HEK293 (cell line): ENCODE data around the gene ASIC1.

Experiments
- CTCF ChIA-PET: fragments of 350-600 bp; formaldehyde crosslinking; extraction: SDS; loops from one replicate; lab custom pipeline; 2021; ENCODE audit warnings: antibody characterized with exemption; lab: Yijun Ruan, JAX
- POLR2A ChIA-PET: fragments of 300-600 bp; formaldehyde crosslinking; extraction: SDS; loops from one replicate; lab custom pipeline; 2020; ENCODE audit warnings: antibody characterized with exemption, inconsistent platforms; lab: Yijun Ruan, JAX
- H3K27ac ChIP-seq: fragments of 200-500 bp; sonication (Bioruptor generic); 2 replicates; pipeline ENCODE4 v1.5.1; 2014; ENCODE audit warnings: low read depth, low read length, control low read depth, inconsistent platforms; ENCODE audit errors: extremely low read depth
- H3K36me3 ChIP-seq, 2 experiments: fragments of 200-500 bp in 1 of 2; sonication (Bioruptor generic) in 1 of 2; 1 replicate in 1 of 2; 2 replicates in 1 of 2; pipeline ENCODE4 v1.5.1; 2014 to 2017; ENCODE audit warnings: inconsistent platforms in 2 of 2, low read length in 2 of 2; ENCODE audit not compliant: control insufficient read depth in 2 of 2, insufficient read depth in 1 of 2
- H3K4me1 ChIP-seq: fragments of 200-500 bp; sonication (Bioruptor generic); 2 replicates; pipeline ENCODE4 v1.5.1; 2014; ENCODE audit warnings: mild to moderate bottlenecking, low read length, inconsistent platforms; ENCODE audit not compliant: control insufficient read depth, insufficient read depth
- H3K4me3 ChIP-seq: 2 replicates; pipeline ENCODE4 v1.5.1; 2011; ENCODE audit warnings: low read depth, mild to moderate bottlenecking, control low read depth, low read length, moderate library complexity
- H3K9me3 ChIP-seq: fragments of 200-500 bp; sonication (Bioruptor generic); 2 replicates; pipeline ENCODE4 v1.5.1; 2014; ENCODE audit warnings: low read depth, low read length, inconsistent platforms; ENCODE audit not compliant: control insufficient read depth, insufficient read depth
- BCL11A ChIP-seq: fragments of 450-650 bp; formaldehyde crosslinking; IDR thresholded peaks from 2 replicates; pipeline ENCODE4 v1.5.1; 2016; ENCODE audit warnings: low read depth, missing biosample characterization, missing genetic modification characterization
- MZF1 ChIP-seq: fragments of 450-650 bp; formaldehyde crosslinking; IDR thresholded peaks from 2 replicates; pipeline ENCODE4 v1.5.1; 2017; ENCODE audit warnings: missing biosample characterization, missing genetic modification characterization, borderline replicate concordance
- SCRT1 ChIP-seq: fragments of 450-650 bp; formaldehyde crosslinking; IDR thresholded peaks from 2 replicates; pipeline ENCODE4 v1.5.1; 2016; ENCODE audit warnings: missing biosample characterization, missing genetic modification characterization, borderline replicate concordance
- YY2 ChIP-seq: fragments of 450-650 bp; formaldehyde crosslinking; IDR thresholded peaks from 2 replicates; pipeline ENCODE4 v1.5.1; 2016; ENCODE audit warnings: missing biosample characterization, missing genetic modification characterization
- ZNF157 ChIP-seq: fragments of 450-650 bp; formaldehyde crosslinking; IDR thresholded peaks from 2 replicates; pipeline ENCODE4 v1.5.1; 2016; ENCODE audit warnings: missing biosample characterization, missing genetic modification characterization
- ZNF175 ChIP-seq: fragments of 450-650 bp; formaldehyde crosslinking; IDR thresholded peaks from 2 replicates; pipeline ENCODE4 v1.5.1; 2016; ENCODE audit warnings: missing biosample characterization, missing genetic modification characterization
- ZNF266 ChIP-seq: fragments of 450-650 bp; formaldehyde crosslinking; IDR thresholded peaks from 2 replicates; pipeline ENCODE4 v1.5.1; 2016; ENCODE audit warnings: missing biosample characterization, missing genetic modification characterization, low read depth
- ZNF514 ChIP-seq: fragments of 450-650 bp; formaldehyde crosslinking; IDR thresholded peaks from 2 replicates; pipeline ENCODE4 v1.5.1; 2016; ENCODE audit warnings: missing biosample characterization, missing genetic modification characterization
- TF ChIP-seq, protein P1 (sequence below): fragments of 450-650 bp; formaldehyde crosslinking; IDR thresholded peaks from 2 replicates; pipeline ENCODE4 v1.5.0; 2017; ENCODE audit warnings: missing biosample characterization, missing genetic modification characterization, borderline replicate concordance
- TF ChIP-seq, protein P2 (sequence below): fragments of 450-650 bp; formaldehyde crosslinking; IDR thresholded peaks from 2 replicates; pipeline ENCODE4 v1.5.1; 2016; ENCODE audit warnings: missing biosample characterization, missing genetic modification characterization
- TF ChIP-seq, protein P3 (sequence below): fragments of 450-650 bp; formaldehyde crosslinking; IDR thresholded peaks from 2 replicates; pipeline ENCODE4 v1.5.1; 2016; ENCODE audit warnings: missing biosample characterization, missing genetic modification characterization
- TF ChIP-seq, protein P4 (sequence below): fragments of 450-650 bp; formaldehyde crosslinking; conservative IDR thresholded peaks from 2 replicates; pipeline ENCODE4 v1.5.1; 2016; ENCODE audit warnings: low read depth, missing biosample characterization, missing genetic modification characterization

The ASIC1 gene

DNA sequence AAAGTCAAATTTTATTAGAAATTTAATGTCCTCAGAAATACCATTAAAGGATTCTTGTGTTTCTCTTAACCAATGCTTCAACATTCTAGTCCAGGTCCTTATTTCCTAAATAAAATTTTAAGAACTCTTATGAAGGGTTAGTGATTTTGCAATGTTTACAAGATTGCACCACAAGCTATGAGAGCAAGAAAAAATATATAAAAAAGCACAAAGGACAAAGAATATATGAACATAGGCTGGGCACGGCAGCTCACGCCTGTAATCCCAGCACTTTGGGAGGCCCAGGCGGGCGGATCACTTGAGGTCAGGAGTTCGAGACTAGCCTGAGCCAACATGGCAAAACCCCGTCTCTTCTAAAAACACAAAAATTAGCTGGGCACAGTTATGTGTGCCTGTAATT is 39.8 kb upstream of the ASIC1 start:
- Histone ChIP-seq H3K4me1 (peaks cover 12% of the 10 kb centered on the region), H3K36me3 (peaks cover 30 to 37% of the 10 kb centered on the region in 2 experiments)
- CTCF ChIA-PET, result interaction anchor here (0.7 to 5.6 kb wide), 4 partner anchors 8 to 235 kb away, joined by 3 to 23 read pairs (median 8); no protein-coding TSS in a partner anchor
- TF ChIP-seq BCL11A (tag by site-specific recombination) (no peak), YY2 (no peak), ZNF266 (tag by site-specific recombination) (no peak), ZNF514 (no peak), ZNF175 (tag by site-specific recombination) (no peak), ZNF157 (no peak), MZF1 (tag by site-specific recombination) (no peak), SCRT1 (tag by site-specific recombination) (no peak)
- TF ChIP-seq, protein P1, sequence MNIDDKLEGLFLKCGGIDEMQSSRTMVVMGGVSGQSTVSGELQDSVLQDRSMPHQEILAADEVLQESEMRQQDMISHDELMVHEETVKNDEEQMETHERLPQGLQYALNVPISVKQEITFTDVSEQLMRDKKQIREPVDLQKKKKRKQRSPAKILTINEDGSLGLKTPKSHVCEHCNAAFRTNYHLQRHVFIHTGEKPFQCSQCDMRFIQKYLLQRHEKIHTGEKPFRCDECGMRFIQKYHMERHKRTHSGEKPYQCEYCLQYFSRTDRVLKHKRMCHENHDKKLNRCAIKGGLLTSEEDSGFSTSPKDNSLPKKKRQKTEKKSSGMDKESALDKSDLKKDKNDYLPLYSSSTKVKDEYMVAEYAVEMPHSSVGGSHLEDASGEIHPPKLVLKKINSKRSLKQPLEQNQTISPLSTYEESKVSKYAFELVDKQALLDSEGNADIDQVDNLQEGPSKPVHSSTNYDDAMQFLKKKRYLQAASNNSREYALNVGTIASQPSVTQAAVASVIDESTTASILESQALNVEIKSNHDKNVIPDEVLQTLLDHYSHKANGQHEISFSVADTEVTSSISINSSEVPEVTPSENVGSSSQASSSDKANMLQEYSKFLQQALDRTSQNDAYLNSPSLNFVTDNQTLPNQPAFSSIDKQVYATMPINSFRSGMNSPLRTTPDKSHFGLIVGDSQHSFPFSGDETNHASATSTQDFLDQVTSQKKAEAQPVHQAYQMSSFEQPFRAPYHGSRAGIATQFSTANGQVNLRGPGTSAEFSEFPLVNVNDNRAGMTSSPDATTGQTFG (tag by site-specific recombination), result no peak
- TF ChIP-seq, protein P2, sequence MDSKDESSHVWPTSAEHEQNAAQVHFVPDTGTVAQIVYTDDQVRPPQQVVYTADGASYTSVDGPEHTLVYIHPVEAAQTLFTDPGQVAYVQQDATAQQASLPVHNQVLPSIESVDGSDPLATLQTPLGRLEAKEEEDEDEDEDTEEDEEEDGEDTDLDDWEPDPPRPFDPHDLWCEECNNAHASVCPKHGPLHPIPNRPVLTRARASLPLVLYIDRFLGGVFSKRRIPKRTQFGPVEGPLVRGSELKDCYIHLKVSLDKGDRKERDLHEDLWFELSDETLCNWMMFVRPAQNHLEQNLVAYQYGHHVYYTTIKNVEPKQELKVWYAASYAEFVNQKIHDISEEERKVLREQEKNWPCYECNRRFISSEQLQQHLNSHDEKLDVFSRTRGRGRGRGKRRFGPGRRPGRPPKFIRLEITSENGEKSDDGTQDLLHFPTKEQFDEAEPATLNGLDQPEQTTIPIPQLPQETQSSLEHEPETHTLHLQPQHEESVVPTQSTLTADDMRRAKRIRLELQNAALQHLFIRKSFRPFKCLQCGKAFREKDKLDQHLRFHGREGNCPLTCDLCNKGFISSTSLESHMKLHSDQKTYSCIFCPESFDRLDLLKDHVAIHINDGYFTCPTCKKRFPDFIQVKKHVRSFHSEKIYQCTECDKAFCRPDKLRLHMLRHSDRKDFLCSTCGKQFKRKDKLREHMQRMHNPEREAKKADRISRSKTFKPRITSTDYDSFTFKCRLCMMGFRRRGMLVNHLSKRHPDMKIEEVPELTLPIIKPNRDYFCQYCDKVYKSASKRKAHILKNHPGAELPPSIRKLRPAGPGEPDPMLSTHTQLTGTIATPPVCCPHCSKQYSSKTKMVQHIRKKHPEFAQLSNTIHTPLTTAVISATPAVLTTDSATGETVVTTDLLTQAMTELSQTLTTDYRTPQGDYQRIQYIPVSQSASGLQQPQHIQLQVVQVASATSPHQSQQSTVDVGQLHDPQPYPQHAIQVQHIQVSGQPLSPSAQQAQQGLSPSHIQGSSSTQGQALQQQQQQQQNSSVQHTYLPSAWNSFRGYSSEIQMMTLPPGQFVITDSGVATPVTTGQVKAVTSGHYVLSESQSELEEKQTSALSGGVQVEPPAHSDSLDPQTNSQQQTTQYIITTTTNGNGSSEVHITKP, result no peak
- TF ChIP-seq, protein P3, sequence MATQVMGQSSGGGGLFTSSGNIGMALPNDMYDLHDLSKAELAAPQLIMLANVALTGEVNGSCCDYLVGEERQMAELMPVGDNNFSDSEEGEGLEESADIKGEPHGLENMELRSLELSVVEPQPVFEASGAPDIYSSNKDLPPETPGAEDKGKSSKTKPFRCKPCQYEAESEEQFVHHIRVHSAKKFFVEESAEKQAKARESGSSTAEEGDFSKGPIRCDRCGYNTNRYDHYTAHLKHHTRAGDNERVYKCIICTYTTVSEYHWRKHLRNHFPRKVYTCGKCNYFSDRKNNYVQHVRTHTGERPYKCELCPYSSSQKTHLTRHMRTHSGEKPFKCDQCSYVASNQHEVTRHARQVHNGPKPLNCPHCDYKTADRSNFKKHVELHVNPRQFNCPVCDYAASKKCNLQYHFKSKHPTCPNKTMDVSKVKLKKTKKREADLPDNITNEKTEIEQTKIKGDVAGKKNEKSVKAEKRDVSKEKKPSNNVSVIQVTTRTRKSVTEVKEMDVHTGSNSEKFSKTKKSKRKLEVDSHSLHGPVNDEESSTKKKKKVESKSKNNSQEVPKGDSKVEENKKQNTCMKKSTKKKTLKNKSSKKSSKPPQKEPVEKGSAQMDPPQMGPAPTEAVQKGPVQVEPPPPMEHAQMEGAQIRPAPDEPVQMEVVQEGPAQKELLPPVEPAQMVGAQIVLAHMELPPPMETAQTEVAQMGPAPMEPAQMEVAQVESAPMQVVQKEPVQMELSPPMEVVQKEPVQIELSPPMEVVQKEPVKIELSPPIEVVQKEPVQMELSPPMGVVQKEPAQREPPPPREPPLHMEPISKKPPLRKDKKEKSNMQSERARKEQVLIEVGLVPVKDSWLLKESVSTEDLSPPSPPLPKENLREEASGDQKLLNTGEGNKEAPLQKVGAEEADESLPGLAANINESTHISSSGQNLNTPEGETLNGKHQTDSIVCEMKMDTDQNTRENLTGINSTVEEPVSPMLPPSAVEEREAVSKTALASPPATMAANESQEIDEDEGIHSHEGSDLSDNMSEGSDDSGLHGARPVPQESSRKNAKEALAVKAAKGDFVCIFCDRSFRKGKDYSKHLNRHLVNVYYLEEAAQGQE (tag by site-specific recombination), result no peak
- TF ChIP-seq, protein P4, sequence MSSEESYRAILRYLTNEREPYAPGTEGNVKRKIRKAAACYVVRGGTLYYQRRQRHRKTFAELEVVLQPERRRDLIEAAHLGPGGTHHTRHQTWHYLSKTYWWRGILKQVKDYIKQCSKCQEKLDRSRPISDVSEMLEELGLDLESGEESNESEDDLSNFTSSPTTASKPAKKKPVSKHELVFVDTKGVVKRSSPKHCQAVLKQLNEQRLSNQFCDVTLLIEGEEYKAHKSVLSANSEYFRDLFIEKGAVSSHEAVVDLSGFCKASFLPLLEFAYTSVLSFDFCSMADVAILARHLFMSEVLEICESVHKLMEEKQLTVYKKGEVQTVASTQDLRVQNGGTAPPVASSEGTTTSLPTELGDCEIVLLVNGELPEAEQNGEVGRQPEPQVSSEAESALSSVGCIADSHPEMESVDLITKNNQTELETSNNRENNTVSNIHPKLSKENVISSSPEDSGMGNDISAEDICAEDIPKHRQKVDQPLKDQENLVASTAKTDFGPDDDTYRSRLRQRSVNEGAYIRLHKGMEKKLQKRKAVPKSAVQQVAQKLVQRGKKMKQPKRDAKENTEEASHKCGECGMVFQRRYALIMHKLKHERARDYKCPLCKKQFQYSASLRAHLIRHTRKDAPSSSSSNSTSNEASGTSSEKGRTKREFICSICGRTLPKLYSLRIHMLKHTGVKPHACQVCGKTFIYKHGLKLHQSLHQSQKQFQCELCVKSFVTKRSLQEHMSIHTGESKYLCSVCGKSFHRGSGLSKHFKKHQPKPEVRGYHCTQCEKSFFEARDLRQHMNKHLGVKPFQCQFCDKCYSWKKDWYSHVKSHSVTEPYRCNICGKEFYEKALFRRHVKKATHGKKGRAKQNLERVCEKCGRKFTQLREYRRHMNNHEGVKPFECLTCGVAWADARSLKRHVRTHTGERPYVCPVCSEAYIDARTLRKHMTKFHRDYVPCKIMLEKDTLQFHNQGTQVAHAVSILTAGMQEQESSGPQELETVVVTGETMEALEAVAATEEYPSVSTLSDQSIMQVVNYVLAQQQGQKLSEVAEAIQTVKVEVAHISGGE (tag by site-specific recombination), result no peak
- TF ChIP-seq, all 188 proteins: peak for 0
- Histone ChIP-seq H3K9me3 (no peaks in the 10 kb centered on the region), H3K4me3 (no peak overlapping the region), H3K27ac (peak overlapping the region; percentile 13; the same call in 1 of the 2 replicates)
- POLR2A ChIA-PET, result interaction anchor here (0.6 to 1.9 kb wide), 2 partner anchors 8 to 12 kb away, joined by 3 to 5 read pairs; partner anchors contain the start of gene RACGAP1
